H9 (cell line): ENCODE measurements around the gene DENND6B. TPM values are rescaled to one million over a fixed set of nuclear protein-coding genes. Genes with fewer than 3 reads are reported as not detected.
A peak's percentile ranks its signal among the peaks of the same experiment; 100 is the strongest.

ENCODE experiments used
- DNase-seq: peaks from one replicate; pipeline ENCODE4 v3.0.0-alpha.2; 2017
- H2AFZ ChIP-seq: one replicate; pipeline ENCODE4 v1.6.1; 2013; ENCODE audit warnings: mild to moderate bottlenecking, low read length, control low read depth, moderate library complexity
- H2AK5ac ChIP-seq: 2 replicates; pipeline ENCODE4 v1.6.1; 2013; ENCODE audit warnings: low read length, control low read depth, mixed read lengths; ENCODE audit not compliant: insufficient read length
- H2BK120ac ChIP-seq: one replicate; pipeline ENCODE4 v1.6.1; 2013; ENCODE audit warnings: low read depth, mild to moderate bottlenecking, low read length, control low read depth, inconsistent platforms; ENCODE audit not compliant: poor library complexity, severe bottlenecking
- H2BK12ac ChIP-seq: 2 replicates; pipeline ENCODE4 v1.6.1; 2013; ENCODE audit warnings: low read length, control low read depth, mixed read lengths, low read depth; ENCODE audit not compliant: insufficient read length
- H2BK15ac ChIP-seq: 2 replicates; pipeline ENCODE4 v1.6.1; 2013; ENCODE audit warnings: low read depth, low read length, control low read depth
- H2BK20ac ChIP-seq: one replicate; pipeline ENCODE4 v1.6.1; 2013; ENCODE audit warnings: low read depth, mild to moderate bottlenecking, low read length, control low read depth, inconsistent platforms; ENCODE audit not compliant: poor library complexity, severe bottlenecking
- H2BK5ac ChIP-seq: 2 replicates; pipeline ENCODE4 v1.6.1; 2013; ENCODE audit warnings: low read length, control low read depth, mixed read lengths; ENCODE audit not compliant: insufficient read length
- H3K14ac ChIP-seq: 2 replicates; pipeline ENCODE4 v1.6.1; 2013; ENCODE audit warnings: low read length, control low read depth; ENCODE audit not compliant: insufficient read depth
- H3K18ac ChIP-seq: 2 replicates; pipeline ENCODE4 v1.6.1; 2013; ENCODE audit warnings: low read depth, mild to moderate bottlenecking, mixed read lengths, low read length, control low read depth; ENCODE audit not compliant: insufficient read length
- H3K23ac ChIP-seq: 2 replicates; pipeline ENCODE4 v1.6.1; 2013; ENCODE audit warnings: low read length, control low read depth, mixed read lengths, low read depth; ENCODE audit not compliant: insufficient read length
- H3K23me2 ChIP-seq: 2 replicates; pipeline ENCODE4 v1.6.1; 2013; ENCODE audit warnings: low read depth, mild to moderate bottlenecking, mixed read lengths, low read length, control low read depth; ENCODE audit not compliant: insufficient read length, poor library complexity, severe bottlenecking
- H3K27ac ChIP-seq: 2 replicates; pipeline ENCODE4 v1.5.1; 2013; ENCODE audit warnings: low read length, control low read depth, mixed read lengths, low read depth; ENCODE audit not compliant: insufficient read length
- H3K27me3 ChIP-seq: 2 replicates; pipeline ENCODE4 v1.6.1; 2013; ENCODE audit warnings: low read length, control low read depth, inconsistent platforms; ENCODE audit not compliant: insufficient read depth
- H3K4ac ChIP-seq: 2 replicates; pipeline ENCODE4 v1.6.1; 2013; ENCODE audit warnings: low read depth, mild to moderate bottlenecking, control low read depth, inconsistent platforms, low read length, moderate library complexity
- H3K4me1 ChIP-seq: 2 replicates; pipeline ENCODE4 v1.6.1; 2013; ENCODE audit warnings: low read length, control low read depth, inconsistent platforms; ENCODE audit not compliant: insufficient read depth
- H3K4me2 ChIP-seq: 2 replicates; pipeline ENCODE4 v1.6.1; 2013; ENCODE audit warnings: low read length, control low read depth, mixed read lengths; ENCODE audit not compliant: insufficient read length, insufficient read depth
- H3K56ac ChIP-seq: 2 replicates; pipeline ENCODE4 v1.6.1; 2013; ENCODE audit warnings: low read depth, mild to moderate bottlenecking, mixed read lengths, low read length, control low read depth; ENCODE audit not compliant: insufficient read length
- H3K79me1 ChIP-seq: 2 replicates; pipeline ENCODE4 v1.6.1; 2013; ENCODE audit warnings: low read depth, mild to moderate bottlenecking, moderate library complexity, low read length, control low read depth, inconsistent platforms; ENCODE audit not compliant: insufficient read depth, poor library complexity, severe bottlenecking
- H3K79me2 ChIP-seq: 2 replicates; pipeline ENCODE4 v1.6.1; 2013; ENCODE audit warnings: low read length, control low read depth, inconsistent platforms; ENCODE audit not compliant: insufficient read depth
- H3K9ac ChIP-seq: 2 replicates; pipeline ENCODE4 v1.6.1; 2013; ENCODE audit warnings: low read length, control low read depth, mixed read lengths; ENCODE audit not compliant: insufficient read length; ENCODE audit errors: extremely low read depth
- H3K9me3 ChIP-seq: one replicate; pipeline ENCODE4 v1.6.1; 2013; ENCODE audit warnings: low read depth, low read length, inconsistent platforms; ENCODE audit not compliant: control insufficient read depth
- H3T11ph ChIP-seq: one replicate; pipeline ENCODE4 v1.6.1; 2013; ENCODE audit warnings: mild to moderate bottlenecking, low read length, control low read depth, inconsistent platforms
- H4K20me1 ChIP-seq: one replicate; pipeline ENCODE4 v1.6.1; 2013; ENCODE audit not compliant: control insufficient read depth, insufficient read length, insufficient read depth
- H4K5ac ChIP-seq: 2 replicates; pipeline ENCODE4 v1.6.1; 2013; ENCODE audit warnings: low read depth, mild to moderate bottlenecking, mixed read lengths, low read length, control low read depth; ENCODE audit not compliant: insufficient read length
- H4K8ac ChIP-seq: replicated peaks from 2 replicates; pipeline ENCODE4 v1.6.1; 2013; ENCODE audit warnings: low read length, control low read depth, mixed read lengths, low read depth; ENCODE audit not compliant: insufficient read length
- H4K91ac ChIP-seq: 2 replicates; pipeline ENCODE4 v1.6.1; 2013; ENCODE audit warnings: low read depth, mild to moderate bottlenecking, moderate library complexity, mixed read lengths, low read length, control low read depth; ENCODE audit not compliant: insufficient read length
- H3K27ac Mint-ChIP-seq, 3 experiments: 2 replicates in 2 of 3; 3 replicates in 1 of 3; pipeline ENCODE4 v1.8.0; 2020 to 2021; ENCODE audit warnings: mixed read lengths in 3 of 3, mild to moderate bottlenecking in 1 of 3, moderate library complexity in 1 of 3
- H3K27me3 Mint-ChIP-seq: 2 replicates; pipeline ENCODE4 v1.8.0; 2021; ENCODE audit warnings: low read depth, mild to moderate bottlenecking, moderate library complexity, mixed read lengths
- H3K36me3 Mint-ChIP-seq, 3 experiments: 2 replicates in 2 of 3; 3 replicates in 1 of 3; pipeline ENCODE4 v1.8.0; 2020 to 2021; ENCODE audit warnings: low read depth in 3 of 3, mixed read lengths in 3 of 3; ENCODE audit not compliant: insufficient read depth in 1 of 3
- H3K4me1 Mint-ChIP-seq, 2 experiments: 2 replicates each; pipeline ENCODE4 v1.8.0; 2020; ENCODE audit warnings: mixed read lengths in 2 of 2
- H3K4me3 Mint-ChIP-seq, 2 experiments: 2 replicates in 1 of 2; 3 replicates in 1 of 2; pipeline ENCODE4 v1.8.0; 2020 to 2021; ENCODE audit warnings: mild to moderate bottlenecking in 2 of 2, mixed read lengths in 2 of 2, moderate library complexity in 1 of 2
- H3K9me3 Mint-ChIP-seq, 2 experiments: 2 replicates in 1 of 2; 3 replicates in 1 of 2; pipeline ENCODE4 v1.8.0; 2020; ENCODE audit warnings: mild to moderate bottlenecking in 2 of 2, mixed read lengths in 2 of 2, moderate library complexity in 1 of 2
- WGBS: extraction: QIAGEN DNeasy Blood & Tissue Kit; methylation state at CpG from one replicate; pipeline ENCODE4 v1.1.7; 2013; ENCODE audit warnings: missing lambda C conversion rate, low lambda C conversion rate, mixed read lengths; ENCODE audit not compliant: insufficient read length; ENCODE audit errors: extremely low coverage; 5-methylcytosine and 5-hydroxymethylcytosine counted together
- total RNA-seq: library from RNA; stranded (reverse); gene quantifications from 2 replicates; pipeline ENCODE4 v1.2.1, GENCODE V29; 2021
- TF ChIP-seq, protein P1 (sequence below): fragments of 200-600 bp; sonication (generic); conservative IDR thresholded peaks from 3 replicates; pipeline ENCODE4 v1.8.0; 2021; ENCODE audit warnings: antibody characterized with exemption, mild to moderate bottlenecking

Gene DENND6B
- total RNA-seq, 1 experiment from 2014 or later, result 1.5 TPM

DNA sequence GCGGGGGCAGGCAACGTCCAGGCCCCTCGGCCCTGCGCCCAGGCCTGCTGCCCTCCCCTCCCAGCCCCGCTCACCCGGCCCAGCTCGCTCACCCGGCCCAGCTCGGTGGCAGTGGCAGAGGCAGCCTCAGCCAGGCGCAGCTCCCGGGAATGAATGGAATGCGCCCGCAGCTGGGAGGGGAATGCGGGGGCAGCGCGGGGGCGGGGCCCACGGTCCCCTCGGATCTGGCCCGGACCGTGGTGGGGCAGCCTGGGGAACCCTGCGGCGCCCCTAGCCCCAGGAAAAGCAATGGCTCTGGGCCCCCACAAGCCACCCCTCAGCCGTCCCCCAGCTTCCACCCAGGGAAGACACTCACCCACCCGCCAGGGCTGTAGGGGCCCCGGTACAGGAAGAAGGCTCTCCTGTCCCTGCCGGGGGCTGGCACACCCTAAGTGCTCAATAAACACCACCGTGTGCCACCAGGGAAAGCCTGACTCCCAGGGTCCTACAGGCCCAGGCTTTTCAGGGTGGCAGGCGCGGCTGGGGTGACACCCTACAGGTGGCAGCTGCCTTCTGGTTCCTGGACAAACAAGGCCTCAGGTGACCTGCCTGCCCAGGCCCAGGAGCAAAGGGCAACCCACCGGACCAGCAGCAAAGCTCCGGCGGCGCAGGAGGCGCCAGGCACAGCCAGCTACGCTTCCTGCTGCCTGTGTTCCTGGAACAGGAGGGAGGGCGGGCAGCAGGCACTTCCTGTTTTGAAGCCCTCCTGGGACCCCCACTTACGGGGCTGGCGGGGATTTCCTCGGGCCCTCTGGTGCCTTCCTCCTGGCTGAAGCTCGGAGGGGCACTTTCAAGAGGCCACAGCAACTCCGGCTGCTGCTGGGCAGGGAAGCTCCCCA, 33.1 kb downstream of the DENND6B start:
- TF ChIP-seq, protein P1, sequence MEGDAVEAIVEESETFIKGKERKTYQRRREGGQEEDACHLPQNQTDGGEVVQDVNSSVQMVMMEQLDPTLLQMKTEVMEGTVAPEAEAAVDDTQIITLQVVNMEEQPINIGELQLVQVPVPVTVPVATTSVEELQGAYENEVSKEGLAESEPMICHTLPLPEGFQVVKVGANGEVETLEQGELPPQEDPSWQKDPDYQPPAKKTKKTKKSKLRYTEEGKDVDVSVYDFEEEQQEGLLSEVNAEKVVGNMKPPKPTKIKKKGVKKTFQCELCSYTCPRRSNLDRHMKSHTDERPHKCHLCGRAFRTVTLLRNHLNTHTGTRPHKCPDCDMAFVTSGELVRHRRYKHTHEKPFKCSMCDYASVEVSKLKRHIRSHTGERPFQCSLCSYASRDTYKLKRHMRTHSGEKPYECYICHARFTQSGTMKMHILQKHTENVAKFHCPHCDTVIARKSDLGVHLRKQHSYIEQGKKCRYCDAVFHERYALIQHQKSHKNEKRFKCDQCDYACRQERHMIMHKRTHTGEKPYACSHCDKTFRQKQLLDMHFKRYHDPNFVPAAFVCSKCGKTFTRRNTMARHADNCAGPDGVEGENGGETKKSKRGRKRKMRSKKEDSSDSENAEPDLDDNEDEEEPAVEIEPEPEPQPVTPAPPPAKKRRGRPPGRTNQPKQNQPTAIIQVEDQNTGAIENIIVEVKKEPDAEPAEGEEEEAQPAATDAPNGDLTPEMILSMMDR, result no peak
- Histone ChIP-seq H2AK5ac (no peak overlapping the region), H3K9ac (no peak overlapping the region), H2BK120ac (no peak overlapping the region), H3K14ac (peak overlapping the region; percentile 84), H4K8ac (no peak overlapping the region), H3K27ac (no peak overlapping the region), H3K79me2 (peaks cover 3% of the 10 kb centered on the region; the same call in 1 of the 2 replicates), H2AFZ (no peak overlapping the region), H4K20me1 (no peaks in the 10 kb centered on the region), H3K23ac (no peak overlapping the region), H3K4me1 (no peaks in the 10 kb centered on the region), H3K9me3 (no peaks in the 10 kb centered on the region), H2BK12ac (peak overlapping the region; percentile 26), H4K91ac (peak overlapping the region; percentile 5), H2BK15ac (no peak overlapping the region), H3K27me3 (no peaks in the 10 kb centered on the region), H3K4me2 (peak overlapping the region; percentile 12), H3K18ac (peak overlapping the region; percentile 38), H3K79me1 (peaks cover 2% of the 10 kb centered on the region), H2BK5ac (no peak overlapping the region), H3K23me2 (no peaks in the 10 kb centered on the region), H4K5ac (no peak overlapping the region), H3K4ac (no peak overlapping the region), H3T11ph (no peak overlapping the region), H2BK20ac (no peak overlapping the region), H3K56ac (no peak overlapping the region)
- Mint-ChIP-seq H3K4me3 (no peak overlapping the region), H3K27ac (peak overlapping the region; percentile 55 to 89 (median 84); a peak in 3 of 7 replicates), H3K4me1 (peaks cover 18 to 27% of the 10 kb centered on the region in 2 experiments), H3K27me3 (no peaks in the 10 kb centered on the region), H3K36me3 (peaks cover 2 to 10% (median 9%) of the 10 kb centered on the region in 3 experiments; a peak in 5 of 7 replicates), H3K9me3 (no peaks in the 10 kb centered on the region; a peak in 1 of 5 replicates)
- peak; percentile 82 for DNase-seq
- WGBS, result no CpG with 5 or more reads among the region's 42 CpGs
